Measurements from ENCODE around the gene IL17C. TPM values are rescaled to one million over a fixed set of nuclear protein-coding genes. Genes with fewer than 3 reads are reported as not detected.

Gene IL17C
- total and polyA plus RNA-seq, 9 of the 15 experiments (the other 6 are each of a cell fraction or from before 2014, with no cell fraction given), result not detected

DNA sequence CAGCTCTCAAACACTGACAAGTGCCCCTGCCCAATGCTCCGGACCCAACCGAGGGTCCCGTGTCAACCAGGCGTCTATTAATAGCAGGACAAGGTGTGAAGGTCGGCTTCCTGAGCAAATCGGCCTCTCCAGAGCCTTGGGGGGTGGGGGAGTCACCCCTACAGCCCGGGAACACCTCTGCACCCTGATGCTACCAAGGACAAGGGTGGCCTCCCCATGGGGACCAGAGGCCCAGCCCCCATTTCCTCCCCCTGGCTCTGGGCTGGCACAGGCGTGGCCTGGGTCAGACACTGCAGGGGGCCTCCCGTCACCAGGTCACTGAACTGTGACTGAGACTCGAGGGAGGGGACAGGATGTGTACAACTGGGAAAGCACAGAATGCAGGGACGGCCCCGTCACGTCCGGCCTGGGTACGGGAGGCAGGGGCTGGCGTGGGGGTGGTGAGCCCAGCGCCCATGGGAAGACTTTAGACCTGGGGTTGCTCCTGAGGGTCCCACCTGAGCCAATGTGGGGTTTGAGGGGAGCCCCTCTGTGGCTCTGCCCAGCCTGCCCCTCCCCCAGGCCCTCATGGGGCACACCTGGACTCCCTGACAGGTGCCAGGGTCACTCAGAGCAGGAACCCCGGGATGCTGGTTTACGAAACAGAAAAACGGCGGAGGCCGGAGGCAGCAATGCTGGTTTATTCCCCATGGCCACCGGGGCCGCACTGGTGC is 13.1 kb downstream of the IL17C start (continued):
- no peak for TF ChIP-seq ELF2 (CRISPR knock-in tag; IDR thresholded peaks at IDR 0.05)
- no peak for TF ChIP-seq ZNF764 (CRISPR knock-in tag; IDR thresholded peaks at IDR 0.05; ENCODE audit: low read depth)
- TF ChIP-seq HNRNPLL (IDR thresholded peaks at IDR 0.05; ENCODE audit: low read depth, low read length, poor library complexity, severe bottlenecking), result no peak
- TF ChIP-seq, protein P1, sequence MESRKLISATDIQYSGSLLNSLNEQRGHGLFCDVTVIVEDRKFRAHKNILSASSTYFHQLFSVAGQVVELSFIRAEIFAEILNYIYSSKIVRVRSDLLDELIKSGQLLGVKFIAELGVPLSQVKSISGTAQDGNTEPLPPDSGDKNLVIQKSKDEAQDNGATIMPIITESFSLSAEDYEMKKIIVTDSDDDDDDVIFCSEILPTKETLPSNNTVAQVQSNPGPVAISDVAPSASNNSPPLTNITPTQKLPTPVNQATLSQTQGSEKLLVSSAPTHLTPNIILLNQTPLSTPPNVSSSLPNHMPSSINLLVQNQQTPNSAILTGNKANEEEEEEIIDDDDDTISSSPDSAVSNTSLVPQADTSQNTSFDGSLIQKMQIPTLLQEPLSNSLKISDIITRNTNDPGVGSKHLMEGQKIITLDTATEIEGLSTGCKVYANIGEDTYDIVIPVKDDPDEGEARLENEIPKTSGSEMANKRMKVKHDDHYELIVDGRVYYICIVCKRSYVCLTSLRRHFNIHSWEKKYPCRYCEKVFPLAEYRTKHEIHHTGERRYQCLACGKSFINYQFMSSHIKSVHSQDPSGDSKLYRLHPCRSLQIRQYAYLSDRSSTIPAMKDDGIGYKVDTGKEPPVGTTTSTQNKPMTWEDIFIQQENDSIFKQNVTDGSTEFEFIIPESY (CRISPR knock-in tag; IDR thresholded peaks at IDR 0.05), result peak; percentile 29; the same call in 1 of the 2 replicates
- TF ChIP-seq PTTG1 (tag; IDR thresholded peaks at IDR 0.05; ENCODE audit: low read depth), result no peak
- TF ChIP-seq DMBX1 (CRISPR knock-in tag; IDR thresholded peaks at IDR 0.05; ENCODE audit: borderline replicate concordance), result no peak
- TF ChIP-seq ZEB2 (IDR thresholded peaks at IDR 0.05), result no peak
- TF ChIP-seq, protein P2, sequence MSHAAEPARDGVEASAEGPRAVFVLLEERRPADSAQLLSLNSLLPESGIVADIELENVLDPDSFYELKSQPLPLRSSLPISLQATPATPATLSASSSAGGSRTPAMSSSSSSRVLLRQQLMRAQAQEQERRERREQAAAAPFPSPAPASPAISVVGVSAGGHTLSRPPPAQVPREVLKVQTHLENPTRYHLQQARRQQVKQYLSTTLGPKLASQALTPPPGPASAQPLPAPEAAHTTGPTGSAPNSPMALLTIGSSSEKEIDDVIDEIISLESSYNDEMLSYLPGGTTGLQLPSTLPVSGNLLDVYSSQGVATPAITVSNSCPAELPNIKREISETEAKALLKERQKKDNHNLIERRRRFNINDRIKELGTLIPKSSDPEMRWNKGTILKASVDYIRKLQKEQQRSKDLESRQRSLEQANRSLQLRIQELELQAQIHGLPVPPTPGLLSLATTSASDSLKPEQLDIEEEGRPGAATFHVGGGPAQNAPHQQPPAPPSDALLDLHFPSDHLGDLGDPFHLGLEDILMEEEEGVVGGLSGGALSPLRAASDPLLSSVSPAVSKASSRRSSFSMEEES (CRISPR knock-in tag; IDR thresholded peaks at IDR 0.05), result no peak
- TF ChIP-seq, protein P3, sequence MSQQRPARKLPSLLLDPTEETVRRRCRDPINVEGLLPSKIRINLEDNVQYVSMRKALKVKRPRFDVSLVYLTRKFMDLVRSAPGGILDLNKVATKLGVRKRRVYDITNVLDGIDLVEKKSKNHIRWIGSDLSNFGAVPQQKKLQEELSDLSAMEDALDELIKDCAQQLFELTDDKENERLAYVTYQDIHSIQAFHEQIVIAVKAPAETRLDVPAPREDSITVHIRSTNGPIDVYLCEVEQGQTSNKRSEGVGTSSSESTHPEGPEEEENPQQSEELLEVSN (IDR thresholded peaks at IDR 0.05; ENCODE audit: borderline replicate concordance in 1 of 2, extremely low read depth in 1 of 2, insufficient read depth in 1 of 2, insufficient read length in 1 of 2, low read depth in 1 of 2, low read length in 1 of 2, poor library complexity in 1 of 2, severe bottlenecking in 1 of 2), result no peak
- TF ChIP-seq PBX2 (CRISPR knock-in tag; IDR thresholded peaks at IDR 0.05; ENCODE audit: low read depth), result no peak
- TF ChIP-seq PBX2 (tag; conservative IDR thresholded peaks at IDR 0.05; ENCODE audit: low read depth), result no peak
- TF ChIP-seq THRB (CRISPR knock-in tag; conservative IDR thresholded peaks at IDR 0.05), result no peak
- no peak for TF ChIP-seq IRF2 (CRISPR knock-in tag; IDR thresholded peaks at IDR 0.05)
- TF ChIP-seq, protein P4, sequence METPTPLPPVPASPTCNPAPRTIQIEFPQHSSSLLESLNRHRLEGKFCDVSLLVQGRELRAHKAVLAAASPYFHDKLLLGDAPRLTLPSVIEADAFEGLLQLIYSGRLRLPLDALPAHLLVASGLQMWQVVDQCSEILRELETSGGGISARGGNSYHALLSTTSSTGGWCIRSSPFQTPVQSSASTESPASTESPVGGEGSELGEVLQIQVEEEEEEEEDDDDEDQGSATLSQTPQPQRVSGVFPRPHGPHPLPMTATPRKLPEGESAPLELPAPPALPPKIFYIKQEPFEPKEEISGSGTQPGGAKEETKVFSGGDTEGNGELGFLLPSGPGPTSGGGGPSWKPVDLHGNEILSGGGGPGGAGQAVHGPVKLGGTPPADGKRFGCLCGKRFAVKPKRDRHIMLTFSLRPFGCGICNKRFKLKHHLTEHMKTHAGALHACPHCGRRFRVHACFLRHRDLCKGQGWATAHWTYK (CRISPR knock-in tag; IDR thresholded peaks at IDR 0.05), result peak; percentile 58; the same call in 1 of the 2 replicates
- no peak for TF ChIP-seq ATF4 (CRISPR knock-in tag; IDR thresholded peaks at IDR 0.05)

All from K562 (cell line).